ENCODE results near the gene IL1RAPL1.
"Not testable (repeated sequence)": the region's sequence is repeated elsewhere in the genome, so short reads cannot be mapped to it uniquely, and the experiment has no call there.

IL1RAPL1 gene

GRCh38 chrX:29113221-29113620 lies 526.0 kb downstream of the IL1RAPL1 start:
- DNase-seq (ENCODE audit: low spot score) = no peak

DNA sequence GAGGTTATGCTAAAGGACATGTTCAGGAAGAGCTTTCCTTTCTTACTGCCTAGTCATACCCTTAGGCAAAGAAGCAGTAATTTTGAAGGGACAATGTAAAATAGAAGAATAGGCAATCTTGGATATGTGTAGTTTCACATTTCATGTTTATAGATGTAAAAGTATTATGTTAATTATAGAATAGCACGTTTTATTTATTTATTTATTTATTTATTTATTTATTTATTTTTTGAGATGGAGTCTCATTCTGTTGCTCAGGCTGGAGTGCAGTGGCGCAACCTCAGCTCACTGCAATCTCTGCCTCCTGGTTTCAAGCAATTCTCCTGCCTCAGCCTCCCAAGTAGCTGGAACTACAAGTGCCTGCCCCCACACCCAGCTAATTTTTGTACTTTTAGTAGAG lies 535.6 kb downstream of the IL1RAPL1 start:
- DNase-seq (ENCODE audit: low spot score) = not testable (repeated sequence)

DNA sequence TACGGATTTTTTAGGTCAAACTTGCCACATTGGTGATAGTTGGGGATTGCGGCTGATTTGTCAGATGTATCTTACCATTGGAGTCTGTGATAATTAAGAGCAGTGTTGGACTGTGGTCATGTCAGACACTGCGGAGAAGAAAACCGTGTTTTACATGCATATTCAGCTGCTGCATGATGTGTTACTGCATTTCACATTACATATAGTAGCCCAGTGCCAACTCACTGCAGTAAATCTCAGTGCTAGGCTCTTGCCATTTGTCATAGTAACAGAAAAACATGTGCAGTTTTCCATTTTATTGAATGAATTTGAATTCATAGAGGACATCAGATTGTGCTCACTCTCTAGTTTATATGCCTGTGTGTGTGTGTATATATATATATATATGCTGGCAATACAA lies 543.7 kb downstream of the IL1RAPL1 start:
- no peak for DNase-seq (ENCODE audit: low spot score)

DNA sequence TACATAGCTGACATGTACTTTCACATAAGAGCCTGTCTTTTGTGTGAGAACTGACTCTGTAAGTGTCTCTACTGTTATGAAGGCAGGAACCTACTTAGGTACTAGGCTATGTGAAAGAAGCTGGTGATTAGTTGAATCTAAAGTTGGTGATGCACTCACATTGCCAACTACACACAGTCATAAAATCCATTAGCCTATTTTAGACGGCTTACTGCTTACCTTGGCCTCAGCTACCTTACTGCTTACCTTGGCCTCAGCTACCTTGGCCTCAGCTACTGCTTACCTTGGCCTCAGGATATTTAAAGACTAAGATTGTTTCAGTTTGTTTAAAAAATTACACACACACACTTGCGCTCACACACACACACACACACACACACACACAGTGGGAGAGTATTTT lies 549.7 kb downstream of the IL1RAPL1 start:
- no peak for DNase-seq (ENCODE audit: low spot score)

DNA sequence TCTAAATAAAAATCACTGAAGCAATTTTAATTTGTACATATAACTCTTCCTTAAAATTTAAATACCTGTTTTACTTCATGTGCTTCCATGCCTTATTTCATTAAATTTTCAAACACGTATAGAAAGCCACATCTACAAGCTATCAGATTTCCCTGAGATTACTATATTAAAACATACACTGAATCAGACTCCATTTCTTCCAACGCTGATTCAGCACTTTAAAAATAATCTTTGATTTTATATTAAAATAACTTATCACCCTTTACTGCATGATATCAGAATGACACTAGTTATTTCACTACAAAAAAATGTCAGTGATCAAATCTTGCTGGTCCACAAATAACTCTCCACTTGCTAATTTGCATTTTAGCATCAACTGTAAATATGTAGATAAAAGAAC lies 550.8 kb downstream of the IL1RAPL1 start:
- no peak for DNase-seq (ENCODE audit: low spot score)

DNA sequence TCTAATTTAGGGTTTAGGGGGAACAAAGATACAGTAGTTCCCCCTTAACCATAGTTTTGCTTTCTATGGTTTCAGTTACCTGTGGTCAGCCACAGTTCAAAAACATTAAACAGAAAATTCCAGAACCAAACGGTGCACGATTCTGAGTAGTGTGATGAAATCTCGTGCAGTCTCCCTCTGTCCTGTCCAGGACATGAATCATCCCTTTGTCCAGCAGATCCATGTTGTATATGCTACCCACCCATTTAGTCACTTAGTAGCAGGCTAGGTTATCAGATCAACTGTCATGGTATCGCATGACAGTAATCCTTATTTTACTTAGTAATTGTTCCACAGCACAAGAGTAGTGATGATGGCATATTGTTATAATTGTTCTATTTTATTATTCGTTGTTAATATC lies 556.1 kb downstream of the IL1RAPL1 start:
- no peak for DNase-seq (ENCODE audit: low spot score)

GRCh38 chrX:29143756-29144155 lies 556.5 kb downstream of the IL1RAPL1 start:
- DNase-seq (ENCODE audit: low spot score) = no peak

- DNase-seq (ENCODE audit: low spot score) = no peak
Measured at GRCh38 chrX:29145316-29145715, 558.1 kb downstream of the IL1RAPL1 start.

DNA sequence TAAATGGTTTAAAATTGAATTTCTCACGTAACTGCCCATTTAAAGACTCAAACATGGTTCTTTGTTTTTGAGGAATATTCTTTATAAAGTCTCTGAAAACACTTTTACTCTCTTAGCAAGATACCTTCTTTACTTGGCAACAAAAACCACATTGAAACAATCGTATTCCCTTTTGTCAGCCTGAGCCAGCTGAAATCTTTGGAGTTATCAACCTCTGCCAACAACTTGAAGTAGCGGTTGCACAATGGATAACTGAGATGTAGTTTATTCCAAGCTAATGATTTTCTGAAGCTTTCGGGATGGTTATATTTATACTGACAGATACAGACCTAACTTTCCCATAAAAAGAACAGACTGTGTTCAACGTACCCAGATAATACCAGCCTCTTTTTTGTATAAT lies 561.3 kb downstream of the IL1RAPL1 start:
- no peak for DNase-seq (ENCODE audit: low spot score)

DNA sequence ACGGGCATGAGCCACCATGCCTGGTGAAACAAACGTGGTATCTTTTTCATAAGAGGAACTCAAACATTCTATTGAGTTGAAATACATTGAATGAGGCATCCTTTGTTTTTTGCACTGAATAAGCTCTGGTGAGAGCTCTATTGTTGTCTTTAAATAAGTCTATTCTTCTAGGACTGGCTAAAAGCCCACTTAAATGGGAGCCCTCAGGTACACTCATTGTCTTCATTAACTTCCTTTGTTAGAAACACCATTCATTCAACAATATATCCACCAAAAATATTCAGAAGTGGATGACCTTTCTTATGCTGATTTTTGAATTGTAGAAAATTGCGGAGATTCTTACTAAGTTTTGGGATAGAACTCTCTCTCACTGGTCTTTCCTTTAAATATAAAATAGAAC lies 568.0 kb downstream of the IL1RAPL1 start:
- DNase-seq (ENCODE audit: low spot score) = no peak

- no peak for DNase-seq (ENCODE audit: low spot score)
Measured at GRCh38 chrX:29172880-29173279, 585.6 kb downstream of the IL1RAPL1 start.

DNA sequence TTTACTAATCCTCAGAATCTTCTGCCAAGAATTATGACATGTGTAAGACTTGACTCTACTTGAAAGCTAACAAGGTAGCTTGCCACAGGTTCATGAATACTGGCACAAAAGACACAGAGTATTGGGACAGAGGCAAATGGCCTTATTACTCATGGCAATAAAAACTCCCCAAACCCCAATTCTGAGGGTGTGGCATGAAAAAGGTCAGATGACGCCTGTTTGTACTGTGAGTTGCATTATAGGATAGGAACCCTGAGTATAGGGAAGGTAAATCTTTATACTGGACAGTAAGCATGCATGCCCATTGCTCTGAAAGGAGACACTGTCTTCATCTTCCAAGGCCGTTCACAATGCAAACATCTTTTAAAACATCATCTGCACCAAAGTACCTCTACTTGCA lies 600.0 kb downstream of the IL1RAPL1 start:
- no peak for DNase-seq (ENCODE audit: low spot score)

DNA sequence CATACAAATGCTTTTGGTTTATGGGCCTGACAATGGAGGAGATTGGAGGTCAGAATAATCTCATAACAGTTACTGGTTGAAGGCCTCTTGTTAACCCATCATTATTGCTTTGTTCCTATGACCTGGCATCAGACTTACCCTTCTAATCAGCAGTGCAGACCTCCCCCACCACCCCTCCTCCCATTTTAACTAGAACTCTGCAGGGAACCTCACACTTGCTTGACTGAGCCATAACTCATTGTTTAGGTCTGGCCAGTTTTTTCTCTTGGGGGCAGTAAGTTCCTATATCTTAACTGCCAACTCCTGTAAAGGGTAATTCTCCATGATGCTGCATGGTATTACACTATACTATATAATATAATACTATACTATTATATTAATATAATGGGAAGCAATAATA lies 609.3 kb downstream of the IL1RAPL1 start:
- DNase-seq (ENCODE audit: low spot score) = no peak

DNA sequence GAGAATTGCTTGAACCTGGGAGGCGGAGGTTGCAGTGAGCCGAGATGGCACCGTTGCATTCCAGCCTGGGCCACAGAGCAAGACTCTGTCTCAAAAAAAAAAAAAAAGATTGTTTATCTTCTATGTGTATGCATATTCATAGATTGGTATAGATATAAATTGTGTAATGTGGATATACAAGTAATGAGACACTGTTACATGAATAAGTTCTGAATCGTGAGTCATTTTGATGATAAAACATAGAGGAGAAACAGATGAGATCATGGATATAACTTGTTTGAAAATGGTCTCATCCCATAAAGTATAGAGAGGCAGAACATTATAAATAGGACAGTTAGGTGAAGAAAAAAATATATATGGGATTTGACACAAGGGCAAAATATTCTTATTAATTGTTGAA lies 628.0 kb downstream of the IL1RAPL1 start:
- DNase-seq (ENCODE audit: low spot score) = no peak

DNA sequence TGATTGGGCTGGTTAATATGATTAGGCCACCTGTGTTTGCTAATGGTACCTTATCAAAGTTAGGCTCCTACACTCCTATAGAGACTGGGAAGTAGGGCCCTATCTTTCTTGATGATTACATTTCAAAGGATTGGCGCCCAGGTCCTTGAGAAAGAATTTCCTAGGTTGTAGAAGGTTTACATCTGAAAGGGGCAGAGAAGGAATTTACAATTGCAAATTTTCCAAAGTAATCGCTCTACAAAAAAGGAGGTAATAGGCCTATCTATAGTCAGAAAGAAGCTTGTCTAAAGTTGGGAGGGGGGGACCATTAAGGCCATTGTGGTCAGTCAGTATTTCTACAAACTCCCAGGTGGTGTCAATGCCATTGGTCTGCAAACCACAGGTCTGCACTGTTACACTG lies 638.4 kb downstream of the IL1RAPL1 start:
- DNase-seq (ENCODE audit: low spot score) = no peak

DNA sequence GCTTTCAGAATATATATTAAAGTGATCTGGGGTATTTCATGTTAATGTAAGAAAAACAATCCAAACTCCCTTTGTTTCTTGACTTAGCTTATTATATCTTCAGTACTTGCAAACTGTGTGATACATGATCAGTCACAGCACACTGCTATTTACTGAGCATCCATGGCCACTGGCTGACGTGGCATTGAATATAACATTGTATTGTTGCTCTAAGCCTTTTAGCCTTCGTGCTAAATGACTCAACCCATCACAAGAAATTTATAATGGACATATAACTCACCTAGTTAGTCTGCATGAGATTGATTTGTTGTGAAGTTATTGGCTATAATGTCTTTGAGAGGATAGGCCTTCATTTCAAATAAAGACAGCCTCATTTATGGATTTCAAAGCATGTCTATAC lies 642.6 kb downstream of the IL1RAPL1 start:
- DNase-seq (ENCODE audit: low spot score) = no peak

GRCh38 chrX:29231800-29232199 lies 644.6 kb downstream of the IL1RAPL1 start:
- peak; percentile 4 for DNase-seq (ENCODE audit: low spot score)

GRCh38 chrX:29233592-29234183 lies 646.4 kb downstream of the IL1RAPL1 start:
- DNase-seq (ENCODE audit: low spot score) = no peak

GRCh38 chrX:29237972-29238371 lies 650.7 kb downstream of the IL1RAPL1 start:
- DNase-seq (ENCODE audit: low spot score) = no peak

- DNase-seq (ENCODE audit: low spot score) = no peak
Measured at GRCh38 chrX:29241809-29242208, 654.6 kb downstream of the IL1RAPL1 start.

DNA sequence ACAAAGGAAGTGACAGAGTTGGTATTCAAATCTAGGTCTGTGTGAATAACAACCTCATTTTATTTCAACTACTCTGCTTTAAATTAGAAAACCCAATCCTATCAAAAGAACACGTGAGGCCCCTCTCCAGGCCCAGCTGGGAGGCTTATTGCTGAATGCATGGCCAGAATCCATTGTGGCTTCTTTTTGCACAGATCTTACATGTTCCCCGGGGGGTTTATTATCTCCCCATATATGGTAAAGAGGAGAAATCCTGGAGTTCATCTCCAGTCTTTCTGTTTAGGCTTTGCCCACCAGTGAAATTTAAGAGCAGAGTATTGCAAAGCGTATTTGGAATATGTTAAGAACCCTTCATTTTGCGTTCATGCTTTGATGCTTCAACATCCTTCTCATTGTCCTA lies 655.6 kb downstream of the IL1RAPL1 start:
- DNase-seq (ENCODE audit: low spot score) = no peak

DNA sequence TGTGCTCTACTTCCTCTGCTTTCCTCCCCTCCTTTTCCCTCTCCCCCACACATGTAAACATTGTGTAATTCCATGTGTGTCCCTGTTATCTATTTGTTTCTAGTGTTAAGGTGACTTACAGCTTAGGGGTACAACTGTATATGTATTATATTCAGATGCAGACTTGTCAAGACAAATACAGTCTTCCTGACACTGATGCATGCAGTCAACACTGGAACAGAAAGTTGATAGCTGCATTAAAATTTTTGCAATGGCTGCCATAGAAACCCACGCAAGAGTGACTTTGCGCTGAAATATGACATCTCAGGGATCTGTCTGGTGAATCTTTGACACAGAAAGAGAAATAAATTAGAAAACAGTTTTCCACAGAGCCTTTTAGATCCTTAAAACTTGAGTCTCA lies 656.7 kb downstream of the IL1RAPL1 start:
- DNase-seq (ENCODE audit: low spot score) = no peak

DNA sequence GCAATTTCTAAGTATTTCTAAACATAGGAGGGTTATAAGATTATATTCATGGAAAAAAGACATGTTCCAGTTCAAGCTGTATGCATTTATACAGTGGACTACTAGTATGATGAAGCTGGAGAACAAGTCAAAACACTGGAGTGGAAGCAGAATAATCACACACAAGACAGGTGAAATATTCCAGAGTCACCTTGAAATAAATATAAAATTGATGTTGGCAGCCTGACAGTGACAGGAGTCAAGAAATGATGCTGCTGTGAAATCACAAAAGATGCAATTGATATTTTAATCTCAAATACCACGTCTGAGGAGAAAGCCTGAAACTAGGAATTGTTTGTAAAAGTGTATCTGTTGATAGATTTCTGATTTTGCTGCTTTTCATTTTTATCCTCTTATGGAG lies 667.3 kb downstream of the IL1RAPL1 start:
- no peak for DNase-seq (ENCODE audit: low spot score)

DNA sequence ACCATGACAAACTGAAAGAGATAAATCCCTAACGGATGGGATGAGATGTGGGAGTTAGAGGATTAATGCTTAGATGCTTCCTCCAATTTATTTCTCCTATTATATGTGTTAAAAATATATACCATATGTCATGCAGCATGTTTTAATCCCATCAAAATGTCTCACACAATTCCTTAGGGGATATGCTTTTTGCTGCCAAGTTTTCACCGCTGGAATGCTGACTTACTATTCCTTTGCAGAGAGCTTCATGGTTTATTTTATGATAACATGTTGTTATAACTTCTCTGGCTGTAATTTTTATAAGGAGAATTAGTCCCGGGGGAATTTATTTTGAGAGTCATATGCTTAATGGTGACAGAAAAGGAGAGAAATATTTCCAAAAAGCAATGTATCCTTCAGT lies 670.3 kb downstream of the IL1RAPL1 start:
- DNase-seq (ENCODE audit: low spot score) = no peak

- DNase-seq (ENCODE audit: low spot score) = no peak
Measured at GRCh38 chrX:29269390-29269789, 682.1 kb downstream of the IL1RAPL1 start.

Data from AG08396 (cell line).